Muscle layer of colon (tissue), 2 donors: Measurements from ENCODE around the gene TBRG4.

Source experiments
- H3K27ac ChIP-seq: one replicate; pipeline ENCODE4 v1.7.0; 2013; ENCODE audit warnings: low read depth, mild to moderate bottlenecking, low read length, moderate library complexity
- H3K27me3 ChIP-seq, 2 donors: one replicate each; pipeline ENCODE4 v1.7.0; 2013; ENCODE audit warnings: low read length in 2 of 2, mild to moderate bottlenecking in 2 of 2; ENCODE audit not compliant: insufficient read depth in 2 of 2, control insufficient read depth in 1 of 2
- H3K36me3 ChIP-seq: one replicate; pipeline ENCODE4 v1.7.0; 2013; ENCODE audit warnings: mild to moderate bottlenecking, low read length; ENCODE audit not compliant: insufficient read depth
- H3K4me1 ChIP-seq: one replicate; pipeline ENCODE4 v1.7.0; 2013; ENCODE audit warnings: mild to moderate bottlenecking, low read length; ENCODE audit not compliant: insufficient read depth
- H3K4me3 ChIP-seq, 2 donors: one replicate each; pipeline ENCODE4 v1.7.0; 2013; ENCODE audit warnings: low read length in 2 of 2, low read depth in 1 of 2, mild to moderate bottlenecking in 1 of 2, moderate library complexity in 1 of 2
- H3K9ac ChIP-seq: one replicate; pipeline ENCODE4 v1.7.0; 2013; ENCODE audit warnings: low read length
- H3K9me3 ChIP-seq: one replicate; pipeline ENCODE4 v1.7.0; 2013; ENCODE audit warnings: mild to moderate bottlenecking, low read length
- donor health status: abdominal sarcoma.
- donor health status: Adenocarcinoma of cecum.

TBRG4 gene

DNA sequence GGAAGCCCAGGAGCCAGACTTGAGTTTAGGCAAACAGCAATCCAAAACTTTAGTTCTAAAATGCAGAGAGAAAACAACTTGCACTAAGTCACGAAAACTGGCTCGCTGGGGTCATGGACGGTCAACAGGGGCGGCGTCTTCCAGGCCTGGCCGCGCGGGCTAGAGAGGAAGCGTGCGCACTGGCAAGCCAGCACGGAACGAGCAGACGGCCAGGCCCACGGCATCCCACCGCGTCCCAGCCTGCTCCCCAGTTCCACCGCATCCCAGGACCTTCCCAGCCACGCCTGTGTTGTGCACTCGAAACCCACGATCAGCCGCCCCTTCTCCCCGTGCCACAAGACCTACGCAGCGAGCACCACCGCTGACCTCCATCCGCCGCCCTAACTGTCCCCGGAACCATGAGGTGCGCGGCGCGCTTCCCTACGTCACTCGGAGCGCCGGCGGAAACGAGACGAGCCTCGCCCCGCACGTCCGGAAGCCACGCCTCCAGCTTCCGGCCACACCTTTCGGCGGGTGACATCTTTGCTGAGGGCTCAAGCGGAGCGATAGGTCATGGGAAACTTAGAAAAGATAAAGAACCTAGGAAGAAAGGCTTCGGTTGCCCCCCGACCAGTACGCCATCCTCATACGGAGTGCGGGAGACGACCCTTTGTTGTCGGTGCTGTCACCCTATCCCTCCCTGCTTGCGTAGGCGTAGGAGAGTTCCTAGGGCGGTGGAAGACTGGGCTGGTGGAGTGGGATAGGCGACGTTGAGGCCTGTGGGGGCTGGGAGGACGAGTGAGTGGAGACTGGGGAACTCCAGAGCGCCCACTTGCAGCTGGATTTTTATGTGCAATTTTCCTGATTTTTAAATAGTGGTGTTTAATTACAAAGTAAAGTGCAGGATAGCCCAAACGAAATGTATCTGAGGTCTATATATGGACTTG lies at the start of gene TBRG4:
TSS of gene TBRG4 (minus strand) at position 400 of the 926 bp plus-strand sequence. CDS start 2,460 bp downstream, outside the sequence.
- H3K4me1 ChIP-seq = peaks cover 35% of the 10 kb centered on the region
- peak within 1 kb of the TSS; percentile 67 for H3K9ac ChIP-seq
- H3K27me3 ChIP-seq = no peaks in the 10 kb centered on the region

DNA sequence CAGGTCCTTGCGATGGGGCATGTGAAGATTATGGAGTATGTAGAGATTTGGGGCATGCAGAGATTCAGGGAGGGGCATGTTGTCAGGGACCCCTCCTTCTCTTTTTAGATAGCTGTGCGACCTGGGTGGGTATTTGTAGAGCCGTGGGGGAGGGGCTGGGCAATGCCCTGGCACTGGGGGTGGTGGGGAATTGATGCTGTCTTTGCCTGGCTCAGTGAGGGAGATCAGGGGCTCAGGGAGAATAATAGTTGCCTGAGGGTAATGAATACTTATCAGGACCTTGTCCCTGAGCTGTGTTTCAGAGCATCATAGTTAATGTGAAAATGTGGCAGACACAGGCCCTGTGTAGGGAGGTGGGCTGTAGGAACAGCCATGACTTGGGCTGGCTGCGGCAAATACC lies 49.6 kb upstream of the TBRG4 start:
- H3K4me3 ChIP-seq = no peak overlapping the region
- H3K27ac ChIP-seq = no peak overlapping the region
- no peaks in the 10 kb centered on the region for H3K36me3 ChIP-seq
- no peaks in the 10 kb centered on the region for H3K9me3 ChIP-seq
- no peaks in the 10 kb centered on the region for H3K4me1 ChIP-seq
- H3K27me3 ChIP-seq = peaks cover 0 to 17% of the 10 kb centered on the region in 2 donors
- no peak overlapping the region for H3K9ac ChIP-seq

More for the DNA sequence above, at the start of gene TBRG4:
- Histone ChIP-seq H3K27ac (peak within 1 kb of the TSS; percentile 81), H3K36me3 (peaks cover 26% of the 10 kb centered on the region), H3K9me3 (no peaks in the 10 kb centered on the region), H3K4me3 (peak within 1 kb of the TSS; percentile 48 to 77)

DNA sequence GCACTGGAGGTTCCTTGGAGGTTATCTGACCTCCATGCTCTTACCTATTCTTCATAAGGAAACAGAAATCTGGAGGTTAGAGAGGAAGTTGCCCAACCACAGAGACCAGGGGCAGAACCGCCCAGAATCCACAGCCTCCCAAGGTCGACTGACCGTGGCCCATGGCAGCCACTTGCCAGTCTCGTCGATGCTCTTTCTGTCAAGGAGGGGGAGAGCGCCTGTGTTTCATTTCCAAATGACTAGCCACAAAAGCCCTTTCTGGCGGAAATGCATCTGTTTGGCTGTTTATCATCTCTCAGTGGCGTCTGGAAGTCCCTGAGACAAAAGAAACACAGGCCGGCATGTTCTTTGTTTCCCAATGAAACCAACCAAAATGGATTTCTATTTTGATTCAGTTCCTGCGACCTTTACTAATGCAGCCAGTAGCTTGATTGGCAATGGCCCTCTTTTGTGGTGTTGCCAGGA lies 49.0 kb upstream of the TBRG4 start:
- peaks cover 0 to 24% of the 10 kb centered on the region in 2 donors for H3K27me3 ChIP-seq
- H3K4me3 ChIP-seq = no peak overlapping the region
- H3K4me1 ChIP-seq = no peaks in the 10 kb centered on the region
- H3K9me3 ChIP-seq = no peaks in the 10 kb centered on the region
- H3K27ac ChIP-seq = no peak overlapping the region
- H3K36me3 ChIP-seq = no peaks in the 10 kb centered on the region
- H3K9ac ChIP-seq = no peak overlapping the region

DNA sequence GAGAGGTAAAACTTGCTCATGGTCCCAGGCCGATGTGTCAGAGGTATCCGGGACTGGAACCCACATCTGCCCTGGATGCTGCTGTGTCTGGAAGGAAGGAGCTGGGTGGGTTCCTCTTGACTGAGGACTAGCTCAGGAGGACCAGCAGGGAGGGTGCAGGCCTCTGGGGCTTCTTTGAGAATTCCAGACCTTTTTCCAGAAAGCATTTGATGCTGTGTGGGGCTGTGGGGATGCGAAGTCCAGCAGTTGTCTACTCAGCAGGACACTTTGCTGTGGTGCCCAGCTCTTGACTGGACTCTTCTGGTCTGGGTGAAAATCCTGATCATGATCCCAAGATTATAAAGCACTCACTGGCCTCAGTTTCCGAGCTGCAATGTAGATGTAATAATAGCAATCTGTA lies 47.8 kb upstream of the TBRG4 start:
- Histone ChIP-seq H3K27ac (no peak overlapping the region), H3K4me3 (no peak overlapping the region), H3K36me3 (no peaks in the 10 kb centered on the region), H3K9ac (no peak overlapping the region), H3K9me3 (no peaks in the 10 kb centered on the region), H3K27me3 (peaks cover 0 to 25% of the 10 kb centered on the region in 2 donors), H3K4me1 (no peaks in the 10 kb centered on the region)

DNA sequence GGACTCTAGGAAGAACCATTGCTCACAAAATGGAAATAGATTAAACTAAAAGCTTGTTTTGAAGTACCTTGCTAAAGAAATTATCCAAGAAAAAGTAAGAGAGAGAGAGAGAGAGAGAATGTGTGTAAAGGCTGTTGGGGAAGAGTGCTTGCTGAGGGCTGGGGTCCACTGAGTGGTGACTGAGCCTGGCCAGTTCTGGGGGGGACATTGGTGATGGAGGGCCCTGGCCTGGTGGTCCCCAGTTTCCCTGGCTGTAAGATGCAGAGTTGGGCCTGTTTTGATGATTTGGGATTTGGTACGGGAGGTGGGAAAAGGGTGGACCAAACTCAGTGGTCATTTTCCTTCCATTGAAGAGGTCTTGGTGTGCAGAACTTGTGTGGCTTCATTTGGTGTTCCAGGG lies 47.0 kb upstream of the TBRG4 start:
- Histone ChIP-seq H3K27ac (no peak overlapping the region), H3K4me3 (no peak overlapping the region), H3K27me3 (peaks cover 0 to 25% of the 10 kb centered on the region in 2 donors)

DNA sequence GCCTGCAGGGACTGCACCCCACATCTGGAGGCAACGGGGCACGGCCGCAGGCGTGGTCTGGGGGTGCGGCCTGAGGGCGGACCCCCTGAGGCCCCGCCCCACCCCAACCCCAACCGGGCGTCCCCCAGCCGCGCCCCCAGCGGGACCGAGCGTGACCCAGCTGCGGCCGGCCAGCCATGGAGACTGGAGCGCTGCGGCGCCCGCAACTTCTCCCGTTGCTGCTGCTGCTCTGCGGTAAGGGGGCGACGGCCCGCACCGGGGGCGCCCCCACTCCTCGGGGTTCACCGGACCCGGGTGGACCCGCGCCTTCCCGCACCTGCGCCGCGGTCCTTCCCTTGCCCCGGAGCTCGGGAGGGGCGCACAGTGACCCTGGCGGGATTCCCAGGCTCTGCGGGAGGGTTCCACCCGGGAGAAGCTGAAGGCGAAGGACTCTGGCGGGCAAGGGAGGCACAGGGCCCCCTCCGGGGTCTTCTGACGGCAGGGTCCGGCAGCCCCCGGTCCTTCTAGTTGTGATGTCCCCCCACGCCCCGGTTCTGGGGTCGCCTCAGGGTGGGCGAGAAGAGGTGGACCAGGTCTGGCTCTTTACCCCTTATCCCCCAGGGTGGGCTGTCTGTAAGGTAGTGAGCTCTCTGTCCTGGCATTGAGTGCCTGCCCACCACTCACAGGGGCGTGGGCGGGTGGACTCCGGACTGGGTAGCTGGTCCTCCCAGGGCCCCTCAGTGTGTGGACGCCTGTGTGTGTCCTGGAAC lies 46.3 kb upstream of the TBRG4 start, which contains the start of gene RAMP3:
TSS of gene RAMP3 (plus strand) at position 139 of the 749 bp plus-strand sequence. CDS start at position 177, 38 bp downstream.
- Histone ChIP-seq H3K9me3 (no peaks in the 10 kb centered on the region), H3K4me3 (no peak within 1 kb of the TSS), H3K27ac (no peak within 1 kb of the TSS), H3K36me3 (no peaks in the 10 kb centered on the region), H3K9ac (no peak within 1 kb of the TSS), H3K4me1 (no peaks in the 10 kb centered on the region), H3K27me3 (peaks cover 0 to 25% of the 10 kb centered on the region in 2 donors)

More for the DNA sequence above, 47.0 kb upstream of the TBRG4 start:
- Histone ChIP-seq H3K9ac (no peak overlapping the region), H3K9me3 (no peaks in the 10 kb centered on the region), H3K4me1 (no peaks in the 10 kb centered on the region), H3K36me3 (no peaks in the 10 kb centered on the region)

DNA sequence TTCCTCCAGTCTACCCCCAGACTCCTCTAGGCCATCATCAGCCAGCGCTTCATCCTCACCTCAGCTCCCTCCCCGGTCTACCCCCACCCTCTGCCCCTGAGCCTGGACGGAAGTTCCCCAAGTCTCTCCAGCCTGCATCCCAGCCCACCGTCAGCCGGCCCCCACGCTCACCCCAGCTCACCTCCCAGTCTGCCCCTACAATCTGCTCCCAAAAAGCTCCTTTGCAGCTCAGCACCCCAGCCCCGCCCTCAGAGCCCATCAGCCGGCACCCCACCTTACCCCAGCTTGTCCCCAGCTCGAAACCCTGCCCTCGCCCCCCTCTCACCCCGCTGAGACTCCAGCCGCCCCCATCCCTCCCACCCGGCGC lies 45.8 kb upstream of the TBRG4 start:
- H3K36me3 ChIP-seq = no peaks in the 10 kb centered on the region
- no peak overlapping the region for H3K9ac ChIP-seq
- H3K4me1 ChIP-seq = no peaks in the 10 kb centered on the region
- H3K4me3 ChIP-seq = no peak overlapping the region
- peaks cover 0 to 25% of the 10 kb centered on the region in 2 donors for H3K27me3 ChIP-seq
- H3K9me3 ChIP-seq = no peaks in the 10 kb centered on the region
- H3K27ac ChIP-seq = no peak overlapping the region

DNA sequence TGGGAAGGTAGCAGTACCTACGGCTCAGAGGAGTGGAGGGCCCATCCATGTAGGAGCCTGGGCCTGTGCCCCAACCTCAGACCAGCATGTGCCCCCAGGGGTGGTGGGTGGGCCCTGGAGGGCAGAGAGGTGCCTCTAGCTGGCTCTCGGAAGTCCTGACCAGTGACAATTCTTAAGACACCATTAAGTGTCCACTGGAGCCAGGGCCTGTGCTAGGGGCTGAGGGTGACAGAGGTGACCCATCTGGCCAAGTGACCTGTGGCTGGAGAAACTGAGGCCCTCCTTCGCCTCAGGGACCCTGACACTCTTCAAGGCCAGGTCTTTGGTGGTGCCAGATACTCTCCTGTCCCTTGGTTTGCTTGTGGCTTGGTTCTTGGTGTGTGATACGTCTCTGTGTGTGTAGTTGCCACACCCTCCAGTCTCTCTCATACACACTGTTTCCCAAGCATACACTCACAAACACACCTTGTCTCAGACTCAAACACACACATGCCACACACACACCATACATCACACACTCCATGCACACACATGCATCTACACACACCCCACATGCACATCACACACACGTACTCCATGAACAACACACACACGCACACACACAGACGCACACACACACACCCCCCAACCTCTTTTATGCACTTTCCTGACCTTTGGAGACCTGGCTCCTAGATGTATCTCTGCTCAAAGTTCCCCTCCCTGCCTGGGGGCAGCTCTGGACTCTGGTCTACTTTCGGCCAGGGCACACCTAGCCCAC lies 45.2 kb upstream of the TBRG4 start:
- H3K9ac ChIP-seq = no peak overlapping the region
- H3K4me1 ChIP-seq = no peaks in the 10 kb centered on the region
- H3K27me3 ChIP-seq = peaks cover 0 to 25% of the 10 kb centered on the region in 2 donors
- H3K9me3 ChIP-seq = no peaks in the 10 kb centered on the region
- no peak overlapping the region for H3K27ac ChIP-seq
- H3K4me3 ChIP-seq = no peak overlapping the region
- H3K36me3 ChIP-seq = no peaks in the 10 kb centered on the region

DNA sequence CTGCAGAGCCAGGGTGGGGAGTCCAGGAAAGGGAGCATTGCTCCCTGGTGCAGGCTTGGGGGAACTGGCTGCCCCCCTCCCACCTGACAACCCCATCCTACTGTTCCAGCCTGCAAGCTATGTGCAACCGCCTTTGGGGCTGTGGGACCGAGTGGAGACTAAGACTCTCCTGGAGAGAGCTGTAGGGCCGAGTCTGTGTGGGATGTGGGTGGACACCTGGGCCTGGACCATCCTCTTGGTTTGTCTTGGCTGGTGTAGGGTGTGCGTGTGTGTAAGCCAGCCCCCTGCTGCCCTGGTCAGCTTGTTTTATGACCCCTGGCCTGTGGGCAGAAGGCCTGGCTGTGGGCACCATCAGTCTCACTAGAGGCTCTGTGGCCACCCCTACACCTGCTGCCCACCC lies 44.4 kb upstream of the TBRG4 start:
- no peak overlapping the region for H3K4me3 ChIP-seq
- no peak overlapping the region for H3K27ac ChIP-seq
- H3K27me3 ChIP-seq = peaks cover 0 to 25% of the 10 kb centered on the region in 2 donors
- no peaks in the 10 kb centered on the region for H3K4me1 ChIP-seq
- no peaks in the 10 kb centered on the region for H3K9me3 ChIP-seq
- no peaks in the 10 kb centered on the region for H3K36me3 ChIP-seq
- H3K9ac ChIP-seq = no peak overlapping the region

DNA sequence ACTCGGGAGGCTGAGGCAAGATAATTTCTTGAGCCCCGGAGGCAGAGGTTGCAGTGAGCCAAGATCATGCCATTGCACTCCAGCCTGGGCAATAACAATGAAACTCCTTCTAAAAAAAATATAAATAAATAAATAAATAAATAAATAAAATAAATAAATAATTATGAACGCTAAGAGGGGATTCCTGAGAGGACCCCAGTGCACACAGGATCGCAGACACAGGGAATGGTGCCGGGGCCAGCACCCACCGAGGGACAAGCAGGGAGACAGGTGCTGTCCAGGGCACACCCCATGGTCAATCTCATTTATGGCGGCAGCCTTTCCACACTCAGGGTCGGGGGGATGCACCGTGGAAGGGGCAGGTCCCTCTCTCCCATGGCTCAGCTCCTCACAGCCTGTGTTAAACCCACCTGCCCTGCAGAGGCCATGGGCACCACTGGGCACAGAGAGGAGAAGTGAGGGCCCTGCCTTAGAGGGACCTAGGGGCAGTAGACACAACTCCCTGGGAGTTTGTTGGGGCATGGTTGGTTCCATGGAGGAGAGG lies 43.9 kb upstream of the TBRG4 start:
- peaks cover 0 to 25% of the 10 kb centered on the region in 2 donors for H3K27me3 ChIP-seq

More for the DNA sequence above, 43.9 kb upstream of the TBRG4 start:
- Histone ChIP-seq H3K4me1 (no peaks in the 10 kb centered on the region), H3K27ac (no peak overlapping the region), H3K4me3 (no peak overlapping the region), H3K9ac (no peak overlapping the region), H3K9me3 (no peaks in the 10 kb centered on the region), H3K36me3 (no peaks in the 10 kb centered on the region)
